ENCODE results near the gene BCLAF3.

DNA sequence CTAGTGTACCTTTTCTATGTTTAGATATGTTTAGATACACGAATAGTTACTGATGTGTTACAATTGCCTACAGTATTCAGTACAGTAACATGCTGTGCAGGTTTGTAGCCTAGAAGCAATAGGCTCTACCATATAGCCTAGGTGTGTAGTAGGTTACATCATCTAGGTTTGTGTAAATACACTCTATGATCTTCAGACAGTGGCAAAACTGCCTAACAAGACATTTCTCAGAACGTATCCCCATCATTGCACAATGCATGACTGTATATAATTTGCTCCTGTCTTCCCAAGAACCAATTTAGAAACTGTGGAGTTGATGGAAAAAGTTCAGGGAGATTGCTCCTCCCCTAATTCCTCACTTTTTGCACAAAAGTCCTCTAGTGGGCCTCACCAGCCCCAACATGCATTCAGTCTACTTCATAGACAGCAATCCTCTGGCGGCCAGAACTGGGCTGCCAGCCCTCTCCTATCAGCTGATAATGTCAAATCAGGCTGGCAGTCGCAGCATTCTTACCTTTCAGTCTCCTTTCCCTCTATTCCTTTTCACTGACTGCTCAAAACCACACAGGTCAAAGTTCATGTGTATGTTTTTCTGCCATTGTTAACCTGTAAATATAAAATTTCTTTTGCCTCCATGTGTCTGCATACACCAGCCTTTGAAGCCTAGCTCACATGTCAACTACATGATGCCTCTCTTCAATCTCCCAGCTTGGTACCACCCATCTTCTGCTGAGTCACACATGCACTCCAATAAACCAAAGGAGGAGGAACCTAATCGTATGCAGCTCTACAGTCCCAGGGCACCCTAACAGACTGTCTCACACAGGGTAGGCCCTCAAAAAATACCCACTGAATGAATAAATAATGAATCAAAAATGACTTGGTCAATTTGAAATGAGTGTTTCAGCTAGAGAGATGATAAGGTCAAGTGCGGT is 32.0 kb downstream of the BCLAF3 start:
- TF ChIP-seq, protein P1, sequence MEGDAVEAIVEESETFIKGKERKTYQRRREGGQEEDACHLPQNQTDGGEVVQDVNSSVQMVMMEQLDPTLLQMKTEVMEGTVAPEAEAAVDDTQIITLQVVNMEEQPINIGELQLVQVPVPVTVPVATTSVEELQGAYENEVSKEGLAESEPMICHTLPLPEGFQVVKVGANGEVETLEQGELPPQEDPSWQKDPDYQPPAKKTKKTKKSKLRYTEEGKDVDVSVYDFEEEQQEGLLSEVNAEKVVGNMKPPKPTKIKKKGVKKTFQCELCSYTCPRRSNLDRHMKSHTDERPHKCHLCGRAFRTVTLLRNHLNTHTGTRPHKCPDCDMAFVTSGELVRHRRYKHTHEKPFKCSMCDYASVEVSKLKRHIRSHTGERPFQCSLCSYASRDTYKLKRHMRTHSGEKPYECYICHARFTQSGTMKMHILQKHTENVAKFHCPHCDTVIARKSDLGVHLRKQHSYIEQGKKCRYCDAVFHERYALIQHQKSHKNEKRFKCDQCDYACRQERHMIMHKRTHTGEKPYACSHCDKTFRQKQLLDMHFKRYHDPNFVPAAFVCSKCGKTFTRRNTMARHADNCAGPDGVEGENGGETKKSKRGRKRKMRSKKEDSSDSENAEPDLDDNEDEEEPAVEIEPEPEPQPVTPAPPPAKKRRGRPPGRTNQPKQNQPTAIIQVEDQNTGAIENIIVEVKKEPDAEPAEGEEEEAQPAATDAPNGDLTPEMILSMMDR (IDR thresholded peaks at IDR 0.05): no peak
- no peak for TF ChIP-seq EZH2phosphoT487 (IDR thresholded peaks at IDR 0.05)

Measured in neural progenitor cell (in vitro differentiated cells).